ENCODE results near the gene FBF1.
A peak's percentile ranks its signal among the peaks of the same experiment; 100 is the strongest.

Gene FBF1

GRCh38 chr17:75897160-75898019 lies 43.5 kb downstream of the FBF1 start:
- Mint-ChIP-seq H3K36me3 (ENCODE audit: low read depth) (peaks cover 17% of the 10 kb centered on the region), H3K4me3 (peak overlapping the region; percentile 76 to 86 (median 86)), H3K27ac (peak overlapping the region; percentile 66 to 90 (median 81)), H3K27me3 (ENCODE audit: low read depth) (no peaks in the 10 kb centered on the region), H3K4me1 (peaks cover 23% of the 10 kb centered on the region), H3K9me3 (no peaks in the 10 kb centered on the region)
- no peak for TF ChIP-seq CTCF (IDR thresholded peaks at IDR 0.05; ENCODE audit: unreplicated experiment in 3 of 3)

- peaks cover 23% of the 10 kb centered on the region for H3K4me1 Mint-ChIP-seq
- peaks cover 17% of the 10 kb centered on the region for H3K36me3 Mint-ChIP-seq (ENCODE audit: low read depth)
- H3K4me3 Mint-ChIP-seq, result peak within 1 kb of the TSS; percentile 81 to 86 (median 86)
- H3K27ac Mint-ChIP-seq, result peak within 1 kb of the TSS; percentile 66 to 90 (median 81)
- H3K27me3 Mint-ChIP-seq (ENCODE audit: low read depth), result no peaks in the 10 kb centered on the region
- peak in 2 of 3 experiments; percentile 11 to 12 for TF ChIP-seq CTCF (IDR thresholded peaks at IDR 0.05; ENCODE audit: unreplicated experiment in 3 of 3)
- no peaks in the 10 kb centered on the region for H3K9me3 Mint-ChIP-seq
These were observed 44.3 kb downstream of the FBF1 start, which contains the start of gene TRIM65 for GRCh38 chr17:75896415-75897159. TRIM65 (minus strand) TSS chr17:75896951; CDS start chr17:75896937, 14 bp downstream.

- TF ChIP-seq CTCF (IDR thresholded peaks at IDR 0.05; ENCODE audit: unreplicated experiment in 3 of 3), result no peak
- Mint-ChIP-seq H3K4me3 (peak overlapping the region; percentile 81 to 84 (median 83)), H3K9me3 (no peaks in the 10 kb centered on the region), H3K4me1 (peaks cover 23% of the 10 kb centered on the region), H3K27me3 (ENCODE audit: low read depth) (no peaks in the 10 kb centered on the region), H3K36me3 (ENCODE audit: low read depth) (peaks cover 14% of the 10 kb centered on the region), H3K27ac (peak overlapping the region; percentile 35 to 51 (median 48))
These were observed 45.3 kb downstream of the FBF1 start for GRCh38 chr17:75895370-75896155.

GRCh38 chr17:75894049-75894733 lies 46.7 kb downstream of the FBF1 start:
- H3K36me3 Mint-ChIP-seq (ENCODE audit: low read depth), result peaks cover 13% of the 10 kb centered on the region
- peak overlapping the region; percentile 68 to 77 (median 72) for H3K4me3 Mint-ChIP-seq
- TF ChIP-seq CTCF (IDR thresholded peaks at IDR 0.05; ENCODE audit: unreplicated experiment in 3 of 3), result no peak
- peaks cover 23% of the 10 kb centered on the region for H3K4me1 Mint-ChIP-seq
- H3K27ac Mint-ChIP-seq, result peak overlapping the region in 2 of 3 experiments; percentile 8 to 32
- no peaks in the 10 kb centered on the region for H3K27me3 Mint-ChIP-seq (ENCODE audit: low read depth)
- H3K9me3 Mint-ChIP-seq, result no peaks in the 10 kb centered on the region

Data from nephron (organoid).